AG04449 (cell line): ENCODE measurements around the gene SPATA18.

ENCODE experiments used
- CTCF ChIA-PET: fragments of 350-600 bp; formaldehyde crosslinking; extraction: SDS; loops from one replicate; lab custom pipeline; 2021; ENCODE audit warnings: antibody characterized with exemption; lab: Yijun Ruan, JAX
- POLR2A ChIA-PET: fragments of 400-600, 350-600 bp; formaldehyde crosslinking; extraction: SDS; loops from one replicate; lab custom pipeline; 2020; ENCODE audit warnings: antibody characterized with exemption, inconsistent platforms; lab: Yijun Ruan, JAX
- DNase-seq: peaks from one replicate; pipeline ENCODE4 v3.0.0-alpha.2; 2010; ENCODE audit warnings: low read depth, low spot score
- H3K4me3 ChIP-seq: 2 replicates; pipeline ENCODE4 v1.5.1; 2011; ENCODE audit warnings: low read depth, mild to moderate bottlenecking, control low read depth, low read length
- TF ChIP-seq, protein P1 (sequence below): IDR thresholded peaks from one replicate; pipeline ENCODE4 v1.5.1; 2011; ENCODE audit warnings: mild to moderate bottlenecking, moderate library complexity, low read length, control low read depth, inconsistent platforms; ENCODE audit not compliant: insufficient read depth; ENCODE audit errors: missing control alignments

SPATA18 gene

DNA sequence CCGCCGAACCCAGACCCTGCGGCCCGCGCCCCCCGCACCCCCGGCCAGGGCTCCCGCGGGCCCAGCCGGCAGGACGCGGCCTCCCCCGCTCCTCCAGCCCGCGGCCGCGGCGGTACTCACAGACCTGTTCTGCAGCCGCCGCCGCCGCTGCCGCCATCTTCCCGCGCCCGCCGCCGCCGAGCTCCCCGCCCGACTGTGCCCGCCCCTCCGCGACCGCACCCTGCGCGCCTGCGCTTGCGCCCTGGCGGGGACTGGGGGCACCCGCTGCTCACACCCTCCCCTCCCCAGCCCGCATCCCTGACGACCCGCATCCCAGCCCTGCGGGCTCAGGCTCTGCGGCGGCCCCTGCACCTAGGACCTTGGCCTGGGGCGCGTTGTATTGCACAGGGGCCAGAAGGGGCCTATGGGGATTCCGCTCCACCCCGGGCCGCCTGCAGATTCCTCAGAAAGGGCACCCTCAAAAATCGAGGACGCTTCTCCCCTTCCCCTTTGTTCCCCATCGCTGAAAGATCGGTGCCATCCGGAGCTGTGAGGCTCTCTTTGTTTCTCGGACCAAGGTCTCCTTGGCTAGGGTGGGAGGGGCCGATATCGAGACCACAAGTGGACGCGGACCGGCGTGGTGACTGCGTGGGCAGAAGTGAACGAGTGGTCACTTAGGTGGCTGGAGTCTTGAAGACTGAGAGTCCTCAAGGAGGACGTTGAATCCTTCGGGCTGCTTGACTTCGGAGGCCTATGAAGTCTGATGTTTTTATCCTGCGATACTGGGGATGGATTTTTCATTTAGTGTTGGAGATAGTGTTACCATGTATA lies 12.8 kb upstream of the SPATA18 start, which contains the start of gene SGCB:
Gene SGCB, minus strand, starts transcription at position 197 of the 810 bp plus-strand sequence. Its CDS starts 40 bp downstream, at position 157.
- CTCF ChIA-PET = interaction anchor here (1.0 kb wide), 1 partner anchor 12 kb away, joined by 3 read pairs; no protein-coding TSS in a partner anchor
- H3K4me3 ChIP-seq = peak within 1 kb of the TSS; percentile 75
- DNase-seq = no peak
- POLR2A ChIA-PET = interaction anchor here (1.1 to 1.2 kb wide), 2 partner anchors 9 to 14 kb away, joined by 4 to 5 read pairs; no protein-coding TSS in a partner anchor
- TF ChIP-seq, protein P1, sequence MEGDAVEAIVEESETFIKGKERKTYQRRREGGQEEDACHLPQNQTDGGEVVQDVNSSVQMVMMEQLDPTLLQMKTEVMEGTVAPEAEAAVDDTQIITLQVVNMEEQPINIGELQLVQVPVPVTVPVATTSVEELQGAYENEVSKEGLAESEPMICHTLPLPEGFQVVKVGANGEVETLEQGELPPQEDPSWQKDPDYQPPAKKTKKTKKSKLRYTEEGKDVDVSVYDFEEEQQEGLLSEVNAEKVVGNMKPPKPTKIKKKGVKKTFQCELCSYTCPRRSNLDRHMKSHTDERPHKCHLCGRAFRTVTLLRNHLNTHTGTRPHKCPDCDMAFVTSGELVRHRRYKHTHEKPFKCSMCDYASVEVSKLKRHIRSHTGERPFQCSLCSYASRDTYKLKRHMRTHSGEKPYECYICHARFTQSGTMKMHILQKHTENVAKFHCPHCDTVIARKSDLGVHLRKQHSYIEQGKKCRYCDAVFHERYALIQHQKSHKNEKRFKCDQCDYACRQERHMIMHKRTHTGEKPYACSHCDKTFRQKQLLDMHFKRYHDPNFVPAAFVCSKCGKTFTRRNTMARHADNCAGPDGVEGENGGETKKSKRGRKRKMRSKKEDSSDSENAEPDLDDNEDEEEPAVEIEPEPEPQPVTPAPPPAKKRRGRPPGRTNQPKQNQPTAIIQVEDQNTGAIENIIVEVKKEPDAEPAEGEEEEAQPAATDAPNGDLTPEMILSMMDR = no peak

DNA sequence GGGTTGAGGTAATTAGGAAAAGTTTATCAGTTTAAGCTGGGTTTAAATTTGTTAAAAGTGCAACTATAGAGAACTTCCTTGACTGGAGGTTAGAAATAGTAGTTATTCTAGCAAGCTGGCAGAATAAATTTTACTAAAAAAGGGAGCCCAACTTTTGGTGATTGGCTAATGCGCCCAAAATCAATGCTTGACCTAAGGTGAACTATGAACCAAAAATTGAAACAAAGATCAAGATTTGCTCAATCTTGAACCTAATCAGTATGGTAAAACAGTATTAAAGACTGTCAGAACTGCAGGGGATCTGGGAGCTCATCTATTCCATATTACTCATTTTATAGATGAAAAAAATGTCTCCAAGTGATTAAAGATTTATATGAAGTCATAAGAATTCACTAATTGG lies 6.1 kb upstream of the SPATA18 start:
- ChIA-PET POLR2A (interaction anchor here (0.6 kb wide), 1 partner anchor 202 kb away, joined by 3 read pairs; the partner anchor contains the start of gene DCUN1D4), CTCF (interaction anchor here (1.1 kb wide), 1 partner anchor 149 kb away, joined by 3 read pairs; no protein-coding TSS in a partner anchor)
- no peak for DNase-seq
- TF ChIP-seq, protein P1 = no peak
- H3K4me3 ChIP-seq = no peak overlapping the region

DNA sequence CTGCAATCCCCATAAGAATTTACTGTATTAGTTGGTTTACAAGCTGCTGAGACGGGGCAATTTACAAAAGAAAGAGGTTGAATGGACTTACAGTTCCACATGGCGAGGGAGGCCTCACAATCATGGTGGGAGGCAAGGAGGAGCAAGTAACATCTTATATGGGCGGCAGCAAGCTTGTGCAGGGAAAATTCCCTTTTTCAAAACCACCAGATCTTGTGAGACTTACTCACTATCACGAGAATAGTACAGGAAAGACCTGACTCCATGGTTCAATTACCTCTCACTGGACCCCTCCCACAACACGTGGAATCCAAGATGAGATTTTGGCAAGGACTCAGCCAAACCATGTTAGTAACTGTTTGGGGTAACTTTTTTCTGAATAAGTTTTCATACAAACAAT lies 1.8 kb upstream of the SPATA18 start:
- TF ChIP-seq, protein P1 = no peak
- H3K4me3 ChIP-seq = no peak overlapping the region
- ChIA-PET CTCF (no interaction called here), POLR2A (no interaction called here)
- no peak for DNase-seq

DNA sequence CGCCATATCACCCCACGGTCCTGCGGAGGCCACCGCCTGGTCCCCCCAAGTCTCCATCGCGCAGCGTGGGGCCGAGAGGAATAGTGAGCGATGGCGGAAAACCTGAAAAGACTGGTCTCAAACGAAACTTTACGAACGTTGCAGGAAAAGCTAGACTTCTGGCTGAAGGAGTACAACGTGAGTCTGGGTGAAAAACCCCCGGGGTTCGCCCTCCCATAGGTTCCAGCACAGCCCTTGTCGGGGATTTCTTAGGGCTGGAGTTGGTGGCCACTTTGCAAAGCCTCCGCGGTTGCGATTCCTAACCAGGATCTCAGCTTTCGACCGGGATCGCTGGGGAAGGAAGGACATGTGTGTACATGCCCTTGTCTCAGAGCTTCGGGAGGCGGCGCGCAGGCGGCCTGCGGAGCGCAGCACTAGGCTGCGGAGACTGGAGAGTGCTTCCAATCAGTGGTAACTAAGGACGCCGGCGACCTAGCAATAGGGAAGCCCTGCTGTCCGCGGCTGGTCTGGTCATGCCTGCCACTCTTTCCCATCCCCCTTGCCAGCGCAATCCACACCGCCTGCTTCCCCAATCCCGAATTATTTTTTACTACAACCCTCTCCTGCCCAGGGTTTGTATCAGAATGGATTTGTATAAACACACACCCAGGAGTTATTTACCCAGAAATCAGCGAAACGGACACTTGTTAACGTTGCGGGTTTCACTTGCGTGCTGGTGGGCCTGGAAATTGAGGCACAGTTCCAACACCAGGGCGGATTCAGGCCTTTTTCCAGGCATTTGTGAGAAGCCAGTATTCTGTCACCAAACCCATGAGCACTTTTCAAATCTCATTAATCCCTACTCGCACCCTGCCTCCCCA lies 741 bp downstream of the SPATA18 start:
- peak; percentile 45 for DNase-seq
- POLR2A ChIA-PET = interaction anchor here (1.5 kb wide), 1 partner anchor 14 kb away, joined by 4 read pairs; the partner anchor contains the start of gene SGCB
- H3K4me3 ChIP-seq = peak overlapping the region; percentile 64
- TF ChIP-seq, protein P1 = no peak
- CTCF ChIA-PET = no interaction called here

DNA sequence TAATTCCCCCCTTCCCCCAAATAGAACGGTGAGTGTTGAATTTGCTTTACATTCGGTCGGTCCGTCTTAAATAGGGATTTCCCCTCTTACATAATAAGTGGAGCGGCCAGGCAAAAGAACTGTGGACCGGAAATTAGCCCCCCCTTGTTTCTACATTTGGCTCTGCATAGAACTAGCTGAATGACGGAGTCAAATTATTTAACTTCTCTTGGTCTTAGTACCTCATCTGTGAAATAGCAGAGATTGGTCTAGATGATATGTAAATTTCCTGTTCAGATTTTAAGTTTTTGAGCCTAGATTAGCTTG lies 1.3 kb downstream of the SPATA18 start:
- TF ChIP-seq, protein P1 = no peak
- ChIA-PET CTCF (no interaction called here), POLR2A (interaction anchor here (1.5 kb wide), 1 partner anchor 14 kb away, joined by 4 read pairs; the partner anchor contains the start of gene SGCB)
- DNase-seq = no peak
- peak overlapping the region; percentile 64 for H3K4me3 ChIP-seq

DNA sequence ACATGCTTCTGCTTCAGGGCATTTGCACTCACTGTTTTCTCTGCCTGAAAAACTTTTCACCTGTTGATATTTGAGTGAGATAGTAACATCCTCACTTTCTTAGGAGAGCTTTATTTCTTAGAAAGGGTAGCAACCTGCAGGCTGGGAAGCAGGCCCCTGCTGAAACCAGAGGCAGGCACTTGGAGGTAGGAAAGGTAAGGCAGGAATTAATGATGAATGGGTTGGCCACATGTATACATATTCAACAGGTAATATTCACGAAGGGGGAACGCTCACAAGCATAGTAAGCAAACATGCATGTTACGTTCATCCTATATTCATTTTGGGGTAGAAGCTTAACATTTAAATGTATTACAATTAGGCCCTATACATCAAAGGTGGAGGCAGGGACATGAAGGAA lies 3.1 kb downstream of the SPATA18 start:
- ChIA-PET CTCF (interaction anchor here (0.6 kb wide), 1 partner anchor 1898 kb away, joined by 3 read pairs; no protein-coding TSS in a partner anchor), POLR2A (no interaction called here)
- no peak for DNase-seq
- TF ChIP-seq, protein P1 = no peak
- no peak overlapping the region for H3K4me3 ChIP-seq
